Activated T-cell treated with anti-CD3 and anti-CD28 coated beads for 1 hour (primary cell): ENCODE measurements around the gene PLTP.
"Not testable (repeated sequence)": the region's sequence is repeated elsewhere in the genome, so short reads cannot be mapped to it uniquely, and the experiment has no call there.

Source experiments
- DNase-seq: peaks from one replicate; pipeline ENCODE4 v3.0.0-alpha.2; 2020; ENCODE audit warnings: low read depth

PLTP gene

GRCh38 chr20:45911486-45912343 is at the start of gene PLTP:
Gene PLTP (minus strand): TSS chr20:45912155. CDS start chr20:45911452, 703 bp downstream.
- DNase-seq, result no peak

GRCh38 chr20:45959956-45960630 is 48.1 kb upstream of the PLTP start:
- no peak for DNase-seq

DNA sequence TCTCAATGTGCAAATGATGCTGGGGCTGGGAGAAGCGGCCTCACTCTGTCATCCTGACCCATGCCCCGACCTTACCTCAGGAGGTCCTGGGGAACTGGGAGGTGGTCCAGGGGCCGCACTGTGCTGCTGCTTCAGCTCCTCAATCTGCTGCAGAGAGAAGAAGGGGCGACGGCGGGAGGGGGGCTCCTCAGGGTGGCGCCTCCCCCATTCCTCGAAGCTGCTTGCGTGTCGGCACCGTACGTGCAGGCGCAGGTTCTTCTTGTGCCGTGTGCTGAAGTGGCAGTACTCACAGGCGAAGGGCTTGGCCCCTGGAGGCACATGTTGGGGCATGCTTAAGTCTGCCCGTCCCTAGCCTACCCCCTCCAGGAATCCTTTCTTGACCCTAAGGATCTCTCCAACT is 47.2 kb upstream of the PLTP start:
- no peak for DNase-seq

DNA sequence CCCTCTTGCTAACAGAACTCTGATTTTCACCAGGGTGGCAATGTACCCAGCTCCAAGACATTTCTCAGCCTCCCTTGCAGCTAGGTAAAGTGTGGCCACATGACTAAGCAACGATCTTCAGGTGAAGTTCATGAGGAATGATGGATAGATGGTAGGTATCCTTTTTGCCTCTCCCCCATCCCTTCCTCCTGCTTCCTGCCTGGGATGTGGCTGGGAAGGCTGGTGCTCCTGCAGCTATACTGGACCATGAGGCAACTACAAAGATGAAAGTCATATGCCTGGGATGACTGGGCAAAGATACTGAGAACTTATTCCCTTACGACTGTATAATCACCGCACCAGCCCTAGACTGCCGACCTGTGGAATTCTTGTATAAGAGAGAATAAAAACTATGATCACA is 46.6 kb upstream of the PLTP start:
- no peak for DNase-seq

GRCh38 chr20:45957021-45957941 is 45.3 kb upstream of the PLTP start:
- no peak for DNase-seq

- DNase-seq, result not testable (repeated sequence)
Observed at GRCh38 chr20:45956326-45956725, 44.4 kb upstream of the PLTP start.

DNA sequence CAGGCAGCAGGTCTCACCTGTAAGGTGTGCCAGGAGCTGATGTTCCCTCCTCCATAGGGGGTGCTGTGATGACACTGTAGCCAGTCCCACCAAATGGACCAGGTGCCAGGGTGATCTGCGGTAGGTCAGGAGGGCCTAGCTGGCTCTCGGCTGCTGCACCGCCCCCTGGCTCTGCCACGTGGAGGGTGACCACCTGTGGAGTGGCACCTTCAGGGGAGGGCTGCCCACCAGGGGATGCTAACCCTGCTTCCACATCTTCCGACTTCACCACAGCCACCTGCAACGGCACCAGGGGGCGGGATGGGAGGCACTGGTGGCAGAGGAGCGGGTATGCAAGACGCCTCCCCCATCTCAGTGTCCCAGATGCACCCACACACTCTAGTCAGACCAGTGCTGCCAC is 41.7 kb upstream of the PLTP start:
- DNase-seq, result no peak

GRCh38 chr20:45952861-45953260 is 40.9 kb upstream of the PLTP start:
- DNase-seq, result no peak

DNA sequence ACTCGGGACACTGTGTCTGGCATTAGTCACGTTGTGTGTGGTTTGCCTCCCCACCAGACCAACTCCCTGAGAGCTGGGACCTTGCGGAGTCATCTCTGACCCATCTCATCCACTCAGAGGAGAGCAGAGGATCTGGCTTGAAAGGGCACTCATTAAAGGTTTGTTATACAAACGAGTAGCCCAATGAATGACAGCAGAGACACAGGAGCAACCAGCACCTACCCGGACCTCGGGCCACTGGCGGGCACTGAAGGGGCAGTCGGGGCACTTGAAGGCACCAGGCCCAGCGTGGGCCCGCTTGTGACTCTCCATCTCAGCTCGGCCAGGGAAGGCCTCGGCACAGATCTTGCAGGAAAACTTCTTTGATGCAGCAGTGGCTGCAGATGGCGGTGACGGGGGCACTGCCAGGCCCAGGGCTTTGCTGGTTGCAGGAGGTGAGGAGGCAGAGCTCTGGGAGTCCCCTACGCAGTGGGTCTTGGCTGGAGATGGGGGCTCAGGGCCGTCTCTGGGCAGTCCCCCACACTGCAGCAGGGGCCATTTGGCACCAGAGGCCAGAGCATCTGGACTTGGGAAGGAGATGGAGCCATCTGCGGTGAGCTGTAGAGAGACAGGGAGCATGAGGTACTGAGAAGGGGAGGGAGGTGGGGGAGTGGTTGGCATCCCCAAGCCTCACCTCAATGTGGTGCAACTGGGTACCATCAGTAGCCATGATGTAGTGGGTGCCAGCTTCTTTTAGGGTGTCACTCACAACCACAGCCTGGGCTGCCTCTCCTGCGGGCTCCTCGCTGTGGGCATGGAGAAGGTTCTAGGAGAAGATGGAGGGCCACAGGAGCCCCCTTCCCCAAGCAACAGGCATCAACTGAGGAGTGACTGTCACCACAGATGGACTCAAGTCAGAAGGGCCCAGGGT is 40.2 kb upstream of the PLTP start:
- DNase-seq, result no peak

- no peak for DNase-seq
Observed at GRCh38 chr20:45950330-45950646, 38.3 kb upstream of the PLTP start.

DNA sequence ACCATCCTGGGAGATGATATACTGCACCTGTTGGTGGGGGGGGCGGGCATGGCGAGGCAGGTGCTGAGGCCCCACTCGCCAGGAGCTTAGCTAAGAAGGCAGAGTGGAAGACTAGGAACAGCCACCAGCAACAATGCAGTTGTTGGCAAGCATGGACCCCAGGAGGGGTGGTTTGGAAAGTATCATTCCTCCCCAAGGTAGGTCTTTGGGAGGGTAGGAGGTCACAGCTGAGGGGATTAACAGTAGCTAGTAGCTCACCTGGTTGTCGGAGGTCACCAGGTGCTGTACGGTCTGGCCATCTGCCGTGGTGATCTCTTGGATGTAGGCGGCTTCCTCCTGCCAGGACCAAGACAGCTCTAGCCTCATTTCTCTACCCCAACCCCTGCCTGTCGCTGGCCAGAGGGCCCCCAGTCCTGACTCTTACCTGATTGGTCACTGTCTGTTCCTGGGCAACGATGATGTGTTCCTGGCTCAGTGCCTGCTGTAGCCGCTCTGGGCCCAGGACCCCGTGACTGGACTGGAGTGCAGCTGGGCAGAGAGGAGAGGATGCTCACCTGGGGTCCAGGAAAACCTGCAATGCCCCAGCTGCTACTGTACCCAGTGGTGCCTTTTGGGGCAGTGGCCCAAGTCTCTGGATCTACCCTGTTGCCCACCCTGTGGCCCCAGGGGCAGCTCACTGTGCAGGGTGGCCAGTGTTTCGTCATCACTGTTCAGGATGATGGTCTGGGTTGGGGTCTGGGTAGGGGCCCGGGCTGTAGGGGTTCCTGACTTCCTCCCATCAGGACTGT is 37.8 kb upstream of the PLTP start:
- no peak for DNase-seq

- no peak for DNase-seq
Observed at GRCh38 chr20:45948742-45949541, 37.0 kb upstream of the PLTP start.

DNA sequence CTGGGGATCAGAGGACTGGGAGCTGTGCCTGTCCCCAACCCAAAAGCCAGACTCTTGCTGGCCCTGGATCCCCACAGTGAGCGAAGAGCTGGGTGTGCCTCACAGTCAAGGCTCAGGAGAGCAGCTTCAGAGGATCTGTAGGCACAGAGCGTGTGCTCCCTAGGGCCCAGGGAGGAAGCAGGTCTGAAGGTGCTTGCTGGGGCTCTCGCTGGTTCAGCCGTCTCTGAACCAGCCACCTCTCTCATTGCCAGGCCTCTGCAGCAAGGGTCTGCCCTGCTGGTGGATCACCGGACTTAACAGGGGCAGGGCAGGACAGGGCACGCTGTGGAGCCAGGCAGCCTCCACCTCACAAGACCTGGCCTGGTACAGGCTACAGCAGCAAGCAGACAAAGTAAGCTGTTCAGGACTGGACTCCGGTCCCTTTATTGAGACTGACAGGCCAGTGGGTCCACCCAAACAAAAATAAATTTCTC is 36.3 kb upstream of the PLTP start:
- no peak for DNase-seq

DNA sequence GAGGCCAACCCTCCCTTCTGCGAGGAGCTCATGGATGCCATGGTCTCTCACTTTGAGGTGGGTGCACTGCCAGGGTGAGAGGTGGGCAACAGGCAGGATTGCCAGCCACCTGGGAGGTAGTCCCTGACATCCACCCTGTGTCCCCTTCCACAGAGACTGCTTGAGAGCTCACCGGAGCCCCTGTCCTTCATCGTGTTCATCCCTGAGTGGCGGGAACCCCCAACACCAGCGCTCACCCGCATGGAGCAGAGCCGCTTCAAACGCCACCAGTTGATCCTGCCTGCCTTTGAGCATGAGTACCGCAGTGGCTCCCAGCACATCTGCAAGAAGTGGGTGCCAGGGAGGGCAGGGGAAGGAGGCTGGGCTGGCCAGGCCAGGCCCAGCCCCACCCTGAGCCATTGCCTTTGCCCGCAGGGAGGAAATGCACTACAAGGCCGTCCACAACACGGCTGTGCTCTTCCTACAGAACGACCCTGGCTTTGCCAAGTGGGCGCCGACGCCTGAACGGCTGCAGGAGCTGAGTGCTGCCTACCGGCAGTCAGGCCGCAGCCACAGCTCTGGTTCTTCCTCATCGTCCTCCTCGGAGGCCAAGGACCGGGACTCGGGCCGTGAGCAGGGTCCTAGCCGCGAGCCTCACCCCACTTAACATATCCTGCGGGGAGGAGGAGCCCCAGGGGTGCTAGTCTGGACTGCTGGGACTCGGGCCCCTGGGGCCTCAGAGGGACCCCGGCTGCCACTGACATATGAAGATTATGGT is 35.3 kb upstream of the PLTP start:
- DNase-seq, result no peak

DNA sequence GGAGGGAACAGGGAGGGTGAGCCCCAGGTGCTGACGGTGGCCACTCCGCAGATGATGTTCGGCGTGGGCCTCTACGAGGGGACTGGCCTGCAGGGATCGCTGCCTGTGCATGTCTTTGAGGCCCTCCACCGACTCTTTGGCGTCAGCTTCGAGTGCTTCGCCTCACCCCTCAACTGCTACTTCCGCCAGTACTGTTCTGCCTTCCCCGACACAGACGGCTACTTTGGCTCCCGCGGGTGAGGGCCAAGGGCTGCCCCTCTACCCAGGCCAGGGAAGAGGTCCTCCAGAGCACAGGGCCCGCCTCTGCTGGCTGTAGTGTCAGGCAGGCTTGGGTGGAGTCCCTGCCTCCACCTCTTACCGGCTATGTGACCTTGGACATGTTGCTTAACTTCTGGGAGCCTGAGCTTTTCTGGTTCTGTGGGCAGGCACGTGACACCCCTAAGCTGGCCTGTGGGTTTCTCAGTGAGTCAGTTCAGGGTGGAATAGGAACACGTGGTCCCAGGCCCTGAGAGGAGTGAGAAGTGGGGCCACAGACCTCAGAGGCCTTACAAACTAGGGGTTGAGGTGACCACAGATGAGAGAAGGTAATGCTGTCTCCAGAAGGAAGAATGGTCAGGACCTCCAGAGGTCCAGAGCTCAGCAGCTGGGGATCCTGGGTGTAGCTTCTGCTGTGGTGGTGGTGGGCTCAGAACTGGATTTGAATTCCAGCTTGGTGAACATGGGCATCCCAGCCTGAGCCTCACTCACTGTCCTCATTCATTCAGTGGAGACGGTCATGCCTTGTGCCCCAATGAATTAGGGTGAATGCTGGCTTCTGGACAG is 34.4 kb upstream of the PLTP start:
- peak; percentile 25 for DNase-seq

- DNase-seq, result no peak
Observed at GRCh38 chr20:45945678-45946148, 33.8 kb upstream of the PLTP start.

GRCh38 chr20:45944965-45945677 is 33.2 kb upstream of the PLTP start:
- no peak for DNase-seq
